HepG2 (cell line): ENCODE results near the gene ZFP82. TPM values are rescaled to one million over a fixed set of nuclear protein-coding genes. Genes with fewer than 3 reads are reported as not detected.

Experiments used
- EHMT2 ChIP-seq: fragments of 200-600 bp; sonication (generic); IDR thresholded peaks from 2 replicates; pipeline ENCODE4 v1.7.0; 2017; ENCODE audit warnings: antibody characterized with exemption, low read depth, low read length, borderline replicate concordance
- HOXA7 ChIP-seq: sonication (generic); formaldehyde crosslinking; IDR thresholded peaks from 2 replicates; pipeline ENCODE4 v1.8.1; 2022; ENCODE audit warnings: mild to moderate bottlenecking, missing genetic modification reagents, moderate library complexity
- JARID2 ChIP-seq: sonication (generic); formaldehyde crosslinking; IDR thresholded peaks from 2 replicates; pipeline ENCODE4 v1.8.1; 2023; ENCODE audit warnings: missing genetic modification reagents, inconsistent platforms; ENCODE audit not compliant: insufficient replicate concordance
- MBNL3 ChIP-seq: fragments of 250-450 bp; sonication (Bioruptor Pico); conservative IDR thresholded peaks from 2 replicates; pipeline ENCODE4 v1.8.0; 2022; ENCODE audit warnings: mild to moderate bottlenecking, inconsistent platforms
- MYPOP ChIP-seq: sonication (generic); formaldehyde crosslinking; IDR thresholded peaks from 2 replicates; pipeline ENCODE4 v1.8.1; 2023; ENCODE audit warnings: mild to moderate bottlenecking, moderate library complexity, missing genetic modification reagents
- POLR2G ChIP-seq: fragments of 200-400 bp; formaldehyde crosslinking; IDR thresholded peaks from 2 replicates; pipeline ENCODE4 v1.6.1; 2018; ENCODE audit warnings: mild to moderate bottlenecking, low read depth, low read length, moderate library complexity
- THAP9 ChIP-seq: sonication (generic); formaldehyde crosslinking; IDR thresholded peaks from 2 replicates; pipeline ENCODE4; 2020; ENCODE audit warnings: missing genetic modification reagents, mild to moderate bottlenecking, borderline replicate concordance
- THYN1 ChIP-seq: sonication (generic); formaldehyde crosslinking; IDR thresholded peaks from 2 replicates; pipeline ENCODE4 v1.8.1; 2023; ENCODE audit warnings: low read depth, mild to moderate bottlenecking, moderate library complexity, missing genetic modification reagents, borderline replicate concordance
- ZMAT5 ChIP-seq: sonication (generic); formaldehyde crosslinking; IDR thresholded peaks from 2 replicates; pipeline ENCODE4 v1.5.0; 2020; ENCODE audit warnings: mild to moderate bottlenecking, low read depth, missing genetic modification reagents, borderline replicate concordance
- ZSCAN25 ChIP-seq: sonication (generic); formaldehyde crosslinking; IDR thresholded peaks from 2 replicates; pipeline ENCODE4 v1.8.0; 2022; ENCODE audit warnings: mild to moderate bottlenecking, missing genetic modification reagents
- polyA plus RNA-seq, 8 experiments: library from polyadenylated mRNA; depleted of rRNA in 3 of 8; stranded (reverse) in 7 of 8; unstranded in 1 of 8; fragments of >200 nt; fragmentation: Illumina TruSeq in 4 of 8; extraction: Trizol in 4 of 8; gene quantifications; 2 replicates each; pipeline versions ENCODE4 v1.2.1 to v1.2.3, GENCODE V29; 2011 to 2016; ENCODE audit warnings: low read depth in 4 of 8, missing spikeins in 1 of 8, mixed read lengths in 1 of 8; ENCODE audit not compliant: insufficient read depth in 1 of 8
- total RNA-seq, 5 experiments: library from RNA; depleted of rRNA; stranded (reverse); fragments of >200 nt; fragmentation: Illumina TruSeq; extraction: Trizol; gene quantifications; 2 replicates each; pipeline ENCODE4 v1.2.3, GENCODE V29; 2016; ENCODE audit warnings: low read depth in 1 of 5
- TF ChIP-seq, protein P1 (sequence below): sonication (generic); formaldehyde crosslinking; conservative IDR thresholded peaks from 2 replicates; pipeline ENCODE4 v1.5.0; 2020; ENCODE audit warnings: missing genetic modification reagents
- TF ChIP-seq, protein P2 (sequence below): sonication (generic); formaldehyde crosslinking; conservative IDR thresholded peaks from 2 replicates; pipeline ENCODE4 v1.8.0; 2022; ENCODE audit warnings: mild to moderate bottlenecking, moderate library complexity, missing genetic modification reagents
- TF ChIP-seq, protein P3 (sequence below): sonication (generic); formaldehyde crosslinking; IDR thresholded peaks from 2 replicates; pipeline ENCODE4 v1.9.0; 2021; ENCODE audit warnings: missing genetic modification reagents, mild to moderate bottlenecking, borderline replicate concordance
- TF ChIP-seq, protein P4 (sequence below): sonication (generic); formaldehyde crosslinking; IDR thresholded peaks from 2 replicates; pipeline ENCODE4 v1.4.0; 2020; ENCODE audit warnings: missing genetic modification reagents

The ZFP82 gene
- total and polyA plus RNA-seq, 2 of the 13 experiments (the other 11 are each of a cell fraction or from before 2014, with no cell fraction given), result 1.7 to 4.3 TPM

DNA sequence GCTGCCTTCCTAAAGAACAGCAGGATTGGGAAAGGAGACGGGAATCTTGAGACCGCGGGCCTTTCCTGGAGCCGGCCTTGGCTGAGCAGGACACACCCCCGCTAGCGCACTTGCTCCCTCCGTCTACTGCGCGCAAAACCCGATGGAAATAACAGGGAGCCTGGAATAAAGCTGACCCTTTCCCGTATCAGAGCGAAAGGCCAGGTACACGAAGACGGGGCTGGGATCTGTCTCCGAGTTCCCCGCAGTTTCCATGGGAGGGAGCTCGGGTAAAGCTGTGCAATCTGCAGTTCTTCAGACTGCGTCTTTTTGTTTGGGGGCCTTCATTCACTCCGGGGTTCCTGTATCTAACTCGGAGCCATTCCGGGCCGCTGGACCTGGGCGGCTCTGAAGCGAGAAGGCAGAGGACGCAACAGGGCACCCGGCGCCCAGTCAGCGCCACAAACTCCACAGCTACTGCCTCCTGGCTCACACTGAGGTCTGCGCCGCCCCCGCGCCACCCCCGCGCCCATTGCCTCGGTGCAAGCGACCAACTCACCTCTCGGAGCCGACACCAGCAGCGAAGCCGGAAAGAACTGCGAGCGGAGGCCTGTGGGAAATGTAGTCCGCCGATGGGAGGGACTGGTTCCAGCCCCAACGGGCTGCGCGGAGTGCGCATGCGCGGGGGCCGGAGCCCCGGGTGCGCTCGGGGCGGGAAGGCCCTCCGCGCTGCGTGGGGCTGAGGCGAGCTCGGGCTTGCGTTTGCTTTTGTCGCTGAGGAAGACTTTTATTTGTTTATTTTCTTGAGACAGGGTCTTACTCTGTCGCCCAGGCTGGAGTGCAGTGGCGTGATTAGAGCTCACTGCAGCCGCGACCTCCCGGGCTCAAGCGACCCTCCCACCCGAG is 39.6 kb downstream of the ZFP82 start, which contains the start of gene ZFP14 (continued):
- no peak for TF ChIP-seq THYN1
- TF ChIP-seq, protein P1, sequence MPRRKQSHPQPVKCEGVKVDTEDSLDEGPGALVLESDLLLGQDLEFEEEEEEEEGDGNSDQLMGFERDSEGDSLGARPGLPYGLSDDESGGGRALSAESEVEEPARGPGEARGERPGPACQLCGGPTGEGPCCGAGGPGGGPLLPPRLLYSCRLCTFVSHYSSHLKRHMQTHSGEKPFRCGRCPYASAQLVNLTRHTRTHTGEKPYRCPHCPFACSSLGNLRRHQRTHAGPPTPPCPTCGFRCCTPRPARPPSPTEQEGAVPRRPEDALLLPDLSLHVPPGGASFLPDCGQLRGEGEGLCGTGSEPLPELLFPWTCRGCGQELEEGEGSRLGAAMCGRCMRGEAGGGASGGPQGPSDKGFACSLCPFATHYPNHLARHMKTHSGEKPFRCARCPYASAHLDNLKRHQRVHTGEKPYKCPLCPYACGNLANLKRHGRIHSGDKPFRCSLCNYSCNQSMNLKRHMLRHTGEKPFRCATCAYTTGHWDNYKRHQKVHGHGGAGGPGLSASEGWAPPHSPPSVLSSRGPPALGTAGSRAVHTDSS (CRISPR knock-in tag), result no peak
- peak; percentile 27; the same call in 1 of the 2 replicates for TF ChIP-seq ZSCAN25 (CRISPR knock-in tag)
- no peak for TF ChIP-seq MBNL3
- TF ChIP-seq, protein P2, sequence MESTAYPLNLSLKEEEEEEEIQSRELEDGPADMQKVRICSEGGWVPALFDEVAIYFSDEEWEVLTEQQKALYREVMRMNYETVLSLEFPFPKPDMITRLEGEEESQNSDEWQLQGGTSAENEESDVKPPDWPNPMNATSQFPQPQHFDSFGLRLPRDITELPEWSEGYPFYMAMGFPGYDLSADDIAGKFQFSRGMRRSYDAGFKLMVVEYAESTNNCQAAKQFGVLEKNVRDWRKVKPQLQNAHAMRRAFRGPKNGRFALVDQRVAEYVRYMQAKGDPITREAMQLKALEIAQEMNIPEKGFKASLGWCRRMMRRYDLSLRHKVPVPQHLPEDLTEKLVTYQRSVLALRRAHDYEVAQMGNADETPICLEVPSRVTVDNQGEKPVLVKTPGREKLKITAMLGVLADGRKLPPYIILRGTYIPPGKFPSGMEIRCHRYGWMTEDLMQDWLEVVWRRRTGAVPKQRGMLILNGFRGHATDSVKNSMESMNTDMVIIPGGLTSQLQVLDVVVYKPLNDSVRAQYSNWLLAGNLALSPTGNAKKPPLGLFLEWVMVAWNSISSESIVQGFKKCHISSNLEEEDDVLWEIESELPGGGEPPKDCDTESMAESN (CRISPR knock-in tag), result peak; percentile 28; the same call in 1 of the 2 replicates
- TF ChIP-seq THAP9 (CRISPR knock-in tag), result peak; percentile 99
- no peak for TF ChIP-seq EHMT2
- TF ChIP-seq POLR2G, result peak; percentile 90
- TF ChIP-seq JARID2 (CRISPR knock-in tag), result no peak
- TF ChIP-seq HOXA7 (CRISPR knock-in tag), result no peak
- TF ChIP-seq ZMAT5 (CRISPR knock-in tag), result no peak
- TF ChIP-seq, protein P3, sequence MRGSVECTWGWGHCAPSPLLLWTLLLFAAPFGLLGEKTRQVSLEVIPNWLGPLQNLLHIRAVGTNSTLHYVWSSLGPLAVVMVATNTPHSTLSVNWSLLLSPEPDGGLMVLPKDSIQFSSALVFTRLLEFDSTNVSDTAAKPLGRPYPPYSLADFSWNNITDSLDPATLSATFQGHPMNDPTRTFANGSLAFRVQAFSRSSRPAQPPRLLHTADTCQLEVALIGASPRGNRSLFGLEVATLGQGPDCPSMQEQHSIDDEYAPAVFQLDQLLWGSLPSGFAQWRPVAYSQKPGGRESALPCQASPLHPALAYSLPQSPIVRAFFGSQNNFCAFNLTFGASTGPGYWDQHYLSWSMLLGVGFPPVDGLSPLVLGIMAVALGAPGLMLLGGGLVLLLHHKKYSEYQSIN, result no peak
- TF ChIP-seq, protein P4, sequence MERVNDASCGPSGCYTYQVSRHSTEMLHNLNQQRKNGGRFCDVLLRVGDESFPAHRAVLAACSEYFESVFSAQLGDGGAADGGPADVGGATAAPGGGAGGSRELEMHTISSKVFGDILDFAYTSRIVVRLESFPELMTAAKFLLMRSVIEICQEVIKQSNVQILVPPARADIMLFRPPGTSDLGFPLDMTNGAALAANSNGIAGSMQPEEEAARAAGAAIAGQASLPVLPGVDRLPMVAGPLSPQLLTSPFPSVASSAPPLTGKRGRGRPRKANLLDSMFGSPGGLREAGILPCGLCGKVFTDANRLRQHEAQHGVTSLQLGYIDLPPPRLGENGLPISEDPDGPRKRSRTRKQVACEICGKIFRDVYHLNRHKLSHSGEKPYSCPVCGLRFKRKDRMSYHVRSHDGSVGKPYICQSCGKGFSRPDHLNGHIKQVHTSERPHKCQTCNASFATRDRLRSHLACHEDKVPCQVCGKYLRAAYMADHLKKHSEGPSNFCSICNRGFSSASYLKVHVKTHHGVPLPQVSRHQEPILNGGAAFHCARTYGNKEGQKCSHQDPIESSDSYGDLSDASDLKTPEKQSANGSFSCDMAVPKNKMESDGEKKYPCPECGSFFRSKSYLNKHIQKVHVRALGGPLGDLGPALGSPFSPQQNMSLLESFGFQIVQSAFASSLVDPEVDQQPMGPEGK (CRISPR knock-in tag), result peak; percentile 100
- peak; percentile 96 for TF ChIP-seq MYPOP (CRISPR knock-in tag)
